ENCODE measurements around the gene OTP. TPM values are rescaled to one million over a fixed set of nuclear protein-coding genes. Genes with fewer than 3 reads are reported as not detected.
"Not testable (repeated sequence)": the region's sequence is repeated elsewhere in the genome, so short reads cannot be mapped to it uniquely, and the experiment has no call there.

Gene OTP
- polyA plus RNA-seq, 1 of the 3 experiments (the other 2 are of a cell fraction) = not detected

DNA sequence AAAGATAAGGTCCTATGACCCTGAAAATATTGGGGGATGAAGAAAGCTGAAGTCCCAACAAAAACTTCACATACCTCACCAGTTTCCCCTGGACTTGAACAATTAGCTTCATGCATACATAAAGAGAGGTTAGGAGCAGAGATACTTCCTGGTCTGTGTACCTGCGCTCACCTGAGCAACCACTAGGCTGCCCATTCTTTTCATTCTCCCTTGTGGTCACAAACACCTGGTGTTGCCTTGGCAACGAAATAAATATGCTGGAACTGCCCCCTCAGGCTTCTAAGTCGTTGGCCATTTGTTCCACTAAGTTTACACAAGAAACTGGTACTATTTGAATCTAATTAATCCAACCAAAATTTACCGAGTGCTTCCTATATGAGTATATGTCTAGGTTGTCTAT is 18.1 kb downstream of the OTP start:
- no peak overlapping the region for H3K4me2 ChIP-seq
- H3K4me1 ChIP-seq (ENCODE audit: control insufficient read depth in 1 of 2, insufficient read depth in 2 of 2, low read depth in 1 of 2, low read length in 1 of 2) = no peaks in the 10 kb centered on the region
- H3K27me3 ChIP-seq (ENCODE audit: insufficient read depth) = peaks cover 22% of the 10 kb centered on the region; the same call in 1 of the 2 replicates
- WGBS (ENCODE audit: low lambda C conversion rate) = 4% methylated on average over 4 of the region's 4 CpGs
- no peaks in the 10 kb centered on the region for H3K9me2 ChIP-seq
- ChIA-PET CTCF (interaction anchor here (1.0 to 2.1 kb wide), 2 partner anchors 11 to 59 kb away, joined by 3 to 10 read pairs; no protein-coding TSS in a partner anchor), POLR2A (no interaction called here)
- H3K27ac ChIP-seq (ENCODE audit: low read depth in 2 of 2, low read length in 1 of 2) = no peak overlapping the region
- no peaks in the 10 kb centered on the region for H3K9me3 ChIP-seq
- no peak overlapping the region for H3K4me3 ChIP-seq (ENCODE audit: low read depth in 2 of 2, low read length in 1 of 2)
- H2AFZ ChIP-seq (ENCODE audit: low read depth) = no peak overlapping the region
- no peaks in the 10 kb centered on the region for H3K36me3 ChIP-seq (replicated peaks in 1 of 2; ENCODE audit: control insufficient read depth in 1 of 2, insufficient read depth in 2 of 2, low read length in 1 of 2)
- no peaks in the 10 kb centered on the region for H3F3A ChIP-seq (replicated peaks; ENCODE audit: insufficient read depth)
- TF ChIP-seq ZBTB33 (IDR thresholded peaks at IDR 0.05; ENCODE audit: borderline replicate concordance, low read depth) (no peak), TCF12 (IDR thresholded peaks at IDR 0.05) (no peak), FOXM1 (IDR thresholded peaks at IDR 0.05; ENCODE audit: low read depth) (no peak), TAF1 (IDR thresholded peaks at IDR 0.05; ENCODE audit: borderline replicate concordance, low read depth, low read length) (no peak), NRF1 (IDR thresholded peaks at IDR 0.05; ENCODE audit: low read depth, low read length) (no peak), MXI1 (IDR thresholded peaks at IDR 0.05; ENCODE audit: low read depth, low read length) (no peak), POLR2AphosphoS5 (IDR thresholded peaks at IDR 0.05; ENCODE audit: low read depth, low read length) (no peak), YY1 (IDR thresholded peaks at IDR 0.05; ENCODE audit: low read depth) (no peak), RCOR1 (IDR thresholded peaks at IDR 0.05; ENCODE audit: low read length) (no peak)
- TF ChIP-seq, protein P1, sequence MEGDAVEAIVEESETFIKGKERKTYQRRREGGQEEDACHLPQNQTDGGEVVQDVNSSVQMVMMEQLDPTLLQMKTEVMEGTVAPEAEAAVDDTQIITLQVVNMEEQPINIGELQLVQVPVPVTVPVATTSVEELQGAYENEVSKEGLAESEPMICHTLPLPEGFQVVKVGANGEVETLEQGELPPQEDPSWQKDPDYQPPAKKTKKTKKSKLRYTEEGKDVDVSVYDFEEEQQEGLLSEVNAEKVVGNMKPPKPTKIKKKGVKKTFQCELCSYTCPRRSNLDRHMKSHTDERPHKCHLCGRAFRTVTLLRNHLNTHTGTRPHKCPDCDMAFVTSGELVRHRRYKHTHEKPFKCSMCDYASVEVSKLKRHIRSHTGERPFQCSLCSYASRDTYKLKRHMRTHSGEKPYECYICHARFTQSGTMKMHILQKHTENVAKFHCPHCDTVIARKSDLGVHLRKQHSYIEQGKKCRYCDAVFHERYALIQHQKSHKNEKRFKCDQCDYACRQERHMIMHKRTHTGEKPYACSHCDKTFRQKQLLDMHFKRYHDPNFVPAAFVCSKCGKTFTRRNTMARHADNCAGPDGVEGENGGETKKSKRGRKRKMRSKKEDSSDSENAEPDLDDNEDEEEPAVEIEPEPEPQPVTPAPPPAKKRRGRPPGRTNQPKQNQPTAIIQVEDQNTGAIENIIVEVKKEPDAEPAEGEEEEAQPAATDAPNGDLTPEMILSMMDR (IDR thresholded peaks at IDR 0.05) = no peak
- DNase-seq = no peak
- H3K9ac ChIP-seq = no peak overlapping the region
- H3K79me2 ChIP-seq (ENCODE audit: insufficient read depth) = no peaks in the 10 kb centered on the region
- no peaks in the 10 kb centered on the region for H4K20me1 ChIP-seq (ENCODE audit: insufficient read depth)

- Histone ChIP-seq H2AFZ (ENCODE audit: low read depth) (no peak overlapping the region), H3K4me2 (no peak overlapping the region), H3K79me2 (ENCODE audit: insufficient read depth) (no peaks in the 10 kb centered on the region), H3K27me3 (ENCODE audit: insufficient read depth) (peaks cover 10% of the 10 kb centered on the region; the same call in 1 of the 2 replicates), H3K27ac (ENCODE audit: low read depth in 2 of 2, low read length in 1 of 2) (no peak overlapping the region), H3K4me3 (ENCODE audit: low read depth in 2 of 2, low read length in 1 of 2) (no peak overlapping the region), H3K9ac (no peak overlapping the region), H4K20me1 (ENCODE audit: insufficient read depth) (no peaks in the 10 kb centered on the region), H3K36me3 (replicated peaks in 1 of 2; ENCODE audit: control insufficient read depth in 1 of 2, insufficient read depth in 2 of 2, low read length in 1 of 2) (no peaks in the 10 kb centered on the region), H3K9me2 (no peaks in the 10 kb centered on the region), H3K9me3 (no peaks in the 10 kb centered on the region), H3K4me1 (ENCODE audit: control insufficient read depth in 1 of 2, insufficient read depth in 2 of 2, low read depth in 1 of 2, low read length in 1 of 2) (no peaks in the 10 kb centered on the region), H3F3A (replicated peaks; ENCODE audit: insufficient read depth) (no peaks in the 10 kb centered on the region)
- ChIA-PET CTCF (interaction anchor here (0.8 kb wide), 1 partner anchor 56 kb away, joined by 5 read pairs; no protein-coding TSS in a partner anchor), POLR2A (no interaction called here)
- DNase-seq = no peak
- TF ChIP-seq RXRA (IDR thresholded peaks at IDR 0.05; ENCODE audit: borderline replicate concordance, low read depth) (no peak), RFX5 (IDR thresholded peaks at IDR 0.05; ENCODE audit: low read length) (no peak), ELF1 (IDR thresholded peaks at IDR 0.05) (no peak), FOXJ3 (CRISPR knock-in tag; IDR thresholded peaks at IDR 0.05) (no peak), TEAD4 (IDR thresholded peaks at IDR 0.05; ENCODE audit: borderline replicate concordance, insufficient read depth) (no peak)
- WGBS (ENCODE audit: low lambda C conversion rate) = 0% methylated on average over 2 of the region's 2 CpGs
Observed at GRCh38 chr5:77616920-77617319, 21.6 kb downstream of the OTP start.

DNA sequence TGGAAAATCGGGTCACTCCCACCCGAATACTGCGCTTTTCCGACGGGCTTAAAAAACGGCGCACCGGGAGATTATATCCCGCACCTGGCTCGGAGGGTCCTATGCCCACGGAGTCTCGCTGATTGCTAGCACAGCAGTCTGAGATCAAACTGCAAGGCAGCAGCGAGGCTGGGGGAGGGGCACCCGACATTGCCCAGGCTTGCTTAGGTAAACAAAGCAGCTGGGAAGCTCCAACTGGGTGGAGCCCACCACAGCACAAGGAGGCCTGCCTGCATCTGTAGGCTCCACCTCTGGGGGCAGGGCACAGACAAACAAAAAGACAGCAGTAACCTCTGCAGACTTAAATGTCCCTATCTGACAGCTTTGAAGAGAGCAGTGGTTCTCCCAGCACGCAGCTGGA is 29.6 kb downstream of the OTP start:
- WGBS (ENCODE audit: low lambda C conversion rate) = 64% methylated on average over 14 of the region's 15 CpGs
- H3K9me2 ChIP-seq; H3K4me3 ChIP-seq (ENCODE audit: low read depth in 2 of 2, low read length in 1 of 2); H2AFZ ChIP-seq (ENCODE audit: low read depth); H4K20me1 ChIP-seq (ENCODE audit: insufficient read depth); H3K27ac ChIP-seq (ENCODE audit: low read depth in 2 of 2, low read length in 1 of 2); H3K9me3 ChIP-seq; H3K4me1 ChIP-seq (ENCODE audit: control insufficient read depth in 1 of 2, insufficient read depth in 2 of 2, low read depth in 1 of 2, low read length in 1 of 2); H3K27me3 ChIP-seq (ENCODE audit: insufficient read depth); H3F3A ChIP-seq (replicated peaks; ENCODE audit: insufficient read depth); H3K9ac ChIP-seq; DNase-seq; CTCF ChIA-PET; POLR2A ChIA-PET; H3K4me2 ChIP-seq; H3K36me3 ChIP-seq (replicated peaks in 1 of 2; ENCODE audit: control insufficient read depth in 1 of 2, insufficient read depth in 2 of 2, low read length in 1 of 2); H3K79me2 ChIP-seq (ENCODE audit: insufficient read depth): not testable (repeated sequence)

All from SK-N-SH (cell line).